SK-N-SH treated with all-trans-retinoic acid at 6 μM for 48 hours (cell line): Measurements from ENCODE around the gene AIF1L.

ENCODE experiments used
- ATAC-seq: fragments of 200-7000 bp; cut with Tn5 transposase; 3 replicates; pipeline ENCODE4 v1.9.1; 2020; ENCODE audit warnings: mild to moderate bottlenecking, moderate library complexity
- ARNTL ChIP-seq: fragments of 450-650 bp; formaldehyde crosslinking; IDR thresholded peaks from 2 replicates; pipeline ENCODE4 v1.5.0; 2020; ENCODE audit warnings: low read depth, mild to moderate bottlenecking, moderate library complexity, borderline replicate concordance
- BACH2 ChIP-seq: fragments of 250-450 bp; sonication (Bioruptor Pico); IDR thresholded peaks from 2 replicates; pipeline ENCODE4 v1.9.0; 2021; ENCODE audit warnings: mild to moderate bottlenecking, borderline replicate concordance
- CREB5 ChIP-seq: fragments of 250-450 bp; sonication (Bioruptor Pico); IDR thresholded peaks from 2 replicates; pipeline ENCODE4 v1.5.1; 2020; ENCODE audit warnings: low read depth, mild to moderate bottlenecking, moderate library complexity
- CSDC2 ChIP-seq: fragments of 250-450 bp; sonication (Bioruptor Pico); IDR thresholded peaks from 2 replicates; pipeline ENCODE4 v1.5.0; 2020; ENCODE audit warnings: mild to moderate bottlenecking, moderate library complexity
- CSRNP3 ChIP-seq: fragments of 250-450 bp; sonication (Bioruptor Pico); IDR thresholded peaks from 2 replicates; pipeline ENCODE4 v1.5.1; 2021; ENCODE audit warnings: mild to moderate bottlenecking, moderate library complexity
- GLIS3 ChIP-seq: fragments of 250-450 bp; sonication (Bioruptor Pico); IDR thresholded peaks from 2 replicates; pipeline ENCODE4 v1.5.0; 2020; ENCODE audit warnings: mild to moderate bottlenecking, moderate library complexity
- OSR1 ChIP-seq: fragments of 250-450 bp; sonication (Bioruptor Pico); IDR thresholded peaks from 2 replicates; pipeline ENCODE4 v1.8.0; 2022; ENCODE audit warnings: moderate library complexity, mild to moderate bottlenecking, inconsistent platforms
- POU6F1 ChIP-seq: fragments of 250-450 bp; sonication (Bioruptor Pico); IDR thresholded peaks from 2 replicates; pipeline ENCODE4 v1.8.0; 2021; ENCODE audit warnings: low read depth, mild to moderate bottlenecking, moderate library complexity, borderline replicate concordance
- PPARA ChIP-seq: fragments of 250-450 bp; sonication (Bioruptor Pico); IDR thresholded peaks from 2 replicates; pipeline ENCODE4 v1.5.0; 2020; ENCODE audit warnings: mild to moderate bottlenecking, borderline replicate concordance
- SNAI2 ChIP-seq: fragments of 250-450 bp; sonication (Bioruptor Pico); IDR thresholded peaks from 2 replicates; pipeline ENCODE4 v1.5.0; 2020; ENCODE audit warnings: mild to moderate bottlenecking, moderate library complexity
- TCF4 ChIP-seq: fragments of 250-450 bp; sonication (Bioruptor Pico); IDR thresholded peaks from 2 replicates; pipeline ENCODE4 v1.8.0; 2021; ENCODE audit warnings: mild to moderate bottlenecking, moderate library complexity, borderline replicate concordance
- TOX ChIP-seq: fragments of 250-450 bp; sonication (Bioruptor Pico); IDR thresholded peaks from 2 replicates; pipeline ENCODE4 v1.8.0; 2021; ENCODE audit warnings: mild to moderate bottlenecking, moderate library complexity, borderline replicate concordance
- ZFP3 ChIP-seq: fragments of 250-450 bp; sonication (Bioruptor Pico); IDR thresholded peaks from 2 replicates; pipeline ENCODE4 v1.5.0; 2020; ENCODE audit warnings: mild to moderate bottlenecking, moderate library complexity
- ZFP30 ChIP-seq: fragments of 450-650 bp; formaldehyde crosslinking; IDR thresholded peaks from 2 replicates; pipeline ENCODE4 v1.5.0; 2022; ENCODE audit warnings: mild to moderate bottlenecking, moderate library complexity
- ZNF565 ChIP-seq: fragments of 450-650 bp; formaldehyde crosslinking; conservative IDR thresholded peaks from 2 replicates; pipeline ENCODE4 v1.5.0; 2020; ENCODE audit warnings: low read depth, mild to moderate bottlenecking, moderate library complexity
- ZNF70 ChIP-seq: fragments of 450-650 bp; formaldehyde crosslinking; IDR thresholded peaks from 2 replicates; pipeline ENCODE4 v1.5.0; 2020; ENCODE audit warnings: mild to moderate bottlenecking, moderate library complexity
- ZNF8 ChIP-seq: fragments of 450-650 bp; formaldehyde crosslinking; IDR thresholded peaks from 2 replicates; pipeline ENCODE4 v1.5.0; 2020; ENCODE audit warnings: mild to moderate bottlenecking, moderate library complexity
- TF ChIP-seq, protein P1 (sequence below): fragments of 250-450 bp; sonication (Bioruptor Pico); IDR thresholded peaks from 2 replicates; pipeline ENCODE4 v1.8.0; 2020; ENCODE audit warnings: mild to moderate bottlenecking, moderate library complexity, borderline replicate concordance

AIF1L gene

GRCh38 chr9:131096269-131097125 lies at the start of gene AIF1L:
Gene AIF1L, plus strand, starts transcription at chr9:131096531. Its CDS starts 99 bp downstream, at chr9:131096630.
- ATAC-seq = peak; percentile 56
- no peak for TF ChIP-seq ZFP30 (CRISPR knock-in tag)
- TF ChIP-seq TCF4 (CRISPR knock-in tag) = no peak
- TF ChIP-seq ARNTL (CRISPR knock-in tag) = no peak
- TF ChIP-seq ZNF70 (CRISPR knock-in tag) = no peak
- TF ChIP-seq CREB5 (CRISPR knock-in tag) = no peak
- no peak for TF ChIP-seq TOX (CRISPR knock-in tag)
- TF ChIP-seq POU6F1 = no peak

DNA sequence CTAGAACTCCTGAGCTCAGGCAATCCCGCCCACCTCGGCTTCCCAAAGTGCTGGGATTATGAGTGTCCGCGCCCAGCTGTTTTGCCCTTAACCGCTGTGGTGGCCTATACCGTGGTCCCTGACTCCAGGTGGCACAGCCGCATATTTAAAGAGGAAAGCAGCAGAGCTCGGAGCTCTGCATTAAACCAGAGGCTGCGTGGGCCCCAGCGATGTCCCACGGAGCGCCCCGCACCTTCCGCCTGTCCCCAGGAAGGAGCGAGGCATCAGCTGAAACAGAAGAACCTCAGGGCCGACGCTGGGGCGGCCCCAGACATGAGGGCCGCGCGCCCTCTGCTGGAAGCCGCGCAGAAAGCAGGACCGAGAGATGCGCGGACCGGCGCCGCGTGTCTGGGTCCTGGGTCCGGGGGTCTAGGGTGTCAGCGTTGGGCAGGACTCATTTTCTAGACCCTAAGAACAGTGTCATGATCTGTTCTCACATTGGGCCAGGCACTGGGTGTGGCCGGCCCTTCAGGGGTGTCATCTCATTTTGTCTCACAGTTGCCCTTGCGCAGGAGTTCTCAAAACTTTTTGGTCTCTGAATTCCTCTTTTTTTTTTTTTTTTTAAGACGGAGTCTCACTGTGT lies 49.6 kb upstream of the AIF1L start:
- TF ChIP-seq SNAI2 (CRISPR knock-in tag) (no peak), ZNF8 (CRISPR knock-in tag) (no peak), CREB5 (CRISPR knock-in tag) (no peak), PPARA (no peak), GLIS3 (CRISPR knock-in tag) (no peak), BACH2 (CRISPR knock-in tag) (no peak), CSRNP3 (CRISPR knock-in tag) (no peak), POU6F1 (no peak), OSR1 (CRISPR knock-in tag) (no peak), CSDC2 (no peak)
- TF ChIP-seq, protein P1, sequence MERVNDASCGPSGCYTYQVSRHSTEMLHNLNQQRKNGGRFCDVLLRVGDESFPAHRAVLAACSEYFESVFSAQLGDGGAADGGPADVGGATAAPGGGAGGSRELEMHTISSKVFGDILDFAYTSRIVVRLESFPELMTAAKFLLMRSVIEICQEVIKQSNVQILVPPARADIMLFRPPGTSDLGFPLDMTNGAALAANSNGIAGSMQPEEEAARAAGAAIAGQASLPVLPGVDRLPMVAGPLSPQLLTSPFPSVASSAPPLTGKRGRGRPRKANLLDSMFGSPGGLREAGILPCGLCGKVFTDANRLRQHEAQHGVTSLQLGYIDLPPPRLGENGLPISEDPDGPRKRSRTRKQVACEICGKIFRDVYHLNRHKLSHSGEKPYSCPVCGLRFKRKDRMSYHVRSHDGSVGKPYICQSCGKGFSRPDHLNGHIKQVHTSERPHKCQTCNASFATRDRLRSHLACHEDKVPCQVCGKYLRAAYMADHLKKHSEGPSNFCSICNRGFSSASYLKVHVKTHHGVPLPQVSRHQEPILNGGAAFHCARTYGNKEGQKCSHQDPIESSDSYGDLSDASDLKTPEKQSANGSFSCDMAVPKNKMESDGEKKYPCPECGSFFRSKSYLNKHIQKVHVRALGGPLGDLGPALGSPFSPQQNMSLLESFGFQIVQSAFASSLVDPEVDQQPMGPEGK = no peak
- peak; percentile 97 for ATAC-seq

- TF ChIP-seq ZFP3 (CRISPR knock-in tag) = no peak
- TF ChIP-seq, all 23 proteins: peak for 0
- ATAC-seq = no peak
Observed at GRCh38 chr9:131048332-131048731, 48.0 kb upstream of the AIF1L start.

DNA sequence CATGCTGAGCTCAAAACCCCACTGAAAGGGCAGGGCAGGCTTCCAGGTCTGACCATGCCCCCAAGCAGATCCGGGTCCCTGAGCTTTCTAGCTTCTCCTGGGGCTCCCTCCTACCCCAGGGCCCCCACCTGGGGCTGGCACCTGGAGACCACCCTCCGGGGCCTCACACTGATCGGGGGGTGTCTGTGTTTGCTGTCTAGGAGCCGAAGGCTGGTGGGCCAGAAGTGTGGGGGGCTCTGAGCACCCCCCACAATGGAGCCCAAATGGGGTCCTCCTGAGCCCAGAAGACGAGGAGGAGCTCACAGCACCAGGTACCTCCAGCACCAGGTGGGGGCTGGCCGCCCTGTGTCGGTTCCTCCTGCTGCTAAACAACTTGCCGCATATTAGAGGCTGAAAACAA lies 47.5 kb upstream of the AIF1L start:
- no peak for TF ChIP-seq BACH2 (CRISPR knock-in tag)
- TF ChIP-seq ZNF565 (CRISPR knock-in tag) = no peak
- TF ChIP-seq, all 23 proteins: peak for 0
- no peak for ATAC-seq
